HG03159 (cell line): Measurements from ENCODE around the gene TMCC1.
"Not testable (repeated sequence)": the region's sequence is repeated elsewhere in the genome, so short reads cannot be mapped to it uniquely, and the experiment has no call there.

ENCODE experiments used
- ATAC-seq: cut with Tn5 transposase; IDR thresholded peaks from one replicate; pipeline ENCODE4 v1.9.1; 2021; ENCODE audit warnings: mild to moderate bottlenecking, moderate library complexity; ENCODE audit not compliant: unreplicated experiment

TMCC1 gene

DNA sequence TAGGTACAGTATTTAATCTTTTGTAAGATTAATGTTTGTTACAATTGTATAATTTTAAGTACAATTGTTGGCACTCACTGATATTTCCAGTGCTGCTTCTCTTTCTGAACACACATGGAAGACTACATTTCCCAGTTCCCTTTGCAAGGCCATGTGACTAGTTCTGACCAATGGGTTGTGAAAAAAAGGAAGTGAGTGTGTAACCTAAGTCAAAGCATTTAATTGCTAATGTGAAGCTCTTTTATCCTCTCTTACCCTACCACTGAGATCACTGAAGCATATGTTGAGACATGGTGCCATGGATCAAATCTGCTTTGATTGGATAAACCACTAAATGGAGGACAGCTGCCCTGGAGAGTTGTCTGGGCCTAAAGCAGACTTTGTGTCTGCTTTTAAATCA is 203.1 kb downstream of the TMCC1 start:
- ATAC-seq = peak; percentile 86

GRCh38 chr3:129689036-129689435 is 204.5 kb downstream of the TMCC1 start:
- ATAC-seq = no peak

- ATAC-seq = no peak
Measured at GRCh38 chr3:129688271-129688895, 205.1 kb downstream of the TMCC1 start.

DNA sequence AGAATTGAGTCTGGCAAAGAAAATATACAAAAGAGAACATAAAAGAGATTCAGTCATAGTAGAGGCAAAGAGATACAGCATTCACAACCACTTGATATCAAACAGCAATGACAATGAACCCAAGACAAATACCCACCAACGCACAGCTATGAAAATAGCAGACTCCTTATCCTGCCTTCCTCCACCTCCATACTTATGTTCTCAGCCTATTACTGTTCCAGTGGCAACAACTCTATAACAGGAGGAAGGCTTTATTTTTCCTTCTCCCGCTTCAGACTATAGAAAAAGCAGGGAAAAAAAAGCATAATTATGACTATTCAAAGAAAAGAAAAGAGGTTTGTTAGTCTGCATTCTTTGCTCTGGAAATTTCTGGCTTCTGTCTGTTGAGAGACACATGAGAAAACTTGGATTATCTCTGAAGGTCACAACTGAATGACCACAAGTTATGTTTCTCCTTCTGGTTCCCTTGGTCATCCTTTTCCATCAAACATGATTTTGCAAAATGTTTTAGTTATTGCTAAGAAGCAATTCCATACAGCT is 205.9 kb downstream of the TMCC1 start:
- ATAC-seq = no peak

- ATAC-seq = no peak
Measured at GRCh38 chr3:129686941-129687340, 206.6 kb downstream of the TMCC1 start.

DNA sequence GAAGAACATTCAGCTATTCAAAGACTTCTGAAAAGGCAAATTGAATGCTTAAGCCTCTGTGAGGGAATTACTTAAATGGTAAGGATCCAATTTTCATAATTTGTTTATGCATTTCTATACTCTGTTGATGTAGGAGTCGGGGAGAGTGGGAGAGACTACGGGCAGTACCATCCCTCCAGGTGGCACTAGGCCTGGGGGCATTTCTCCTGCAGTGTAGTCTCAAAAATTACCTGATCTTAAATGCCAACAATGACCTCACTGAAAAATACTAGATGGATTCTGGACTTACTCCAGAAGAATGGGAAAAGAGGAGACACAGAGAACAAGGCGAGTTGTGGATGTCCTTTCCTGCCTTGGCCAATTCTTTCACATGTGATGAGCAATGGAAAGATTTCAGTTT is 209.2 kb downstream of the TMCC1 start:
- ATAC-seq = no peak

DNA sequence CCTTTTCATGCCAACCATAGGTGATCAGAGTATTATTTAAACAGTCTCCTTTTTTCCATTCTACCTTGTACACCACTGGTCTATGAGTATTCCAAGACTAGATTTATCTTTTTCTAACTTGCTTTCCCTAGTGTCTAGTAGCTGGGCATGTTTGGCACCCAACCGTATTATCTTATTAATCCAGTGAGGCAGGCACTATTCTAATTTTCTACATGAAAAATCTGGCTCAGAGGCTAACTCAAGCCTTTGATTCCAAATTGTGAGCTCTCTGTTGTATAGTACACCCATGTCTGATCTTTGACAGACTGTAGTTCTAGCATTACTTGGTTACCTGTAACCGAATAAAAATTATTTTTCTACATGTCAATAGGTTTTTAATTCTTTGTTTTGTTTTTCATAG is 210.3 kb downstream of the TMCC1 start:
- ATAC-seq = no peak

DNA sequence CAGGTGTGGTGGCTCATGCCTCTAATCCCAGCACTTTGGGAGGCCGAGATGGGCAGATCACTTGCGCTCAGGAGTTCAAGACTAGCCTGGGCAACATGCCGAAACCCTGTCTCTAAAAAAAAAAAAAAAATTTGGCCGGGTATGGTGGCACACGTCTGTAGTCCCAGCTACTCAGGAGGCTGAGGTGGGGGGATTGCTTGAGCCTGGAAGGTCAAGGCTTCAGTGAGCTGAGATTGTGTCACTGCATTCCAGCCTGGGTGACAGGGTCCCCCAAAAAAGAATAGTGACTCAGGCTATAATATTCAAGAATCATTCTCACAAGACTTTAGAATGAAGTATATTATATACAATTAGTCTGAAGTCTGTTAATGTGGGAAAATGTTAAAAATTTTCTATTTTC is 216.5 kb downstream of the TMCC1 start:
- ATAC-seq = no peak

GRCh38 chr3:129674798-129675123 is 218.8 kb downstream of the TMCC1 start:
- not testable (repeated sequence) for ATAC-seq

- no peak for ATAC-seq
Measured at GRCh38 chr3:129673897-129674797, 219.4 kb downstream of the TMCC1 start.

- ATAC-seq = no peak
Measured at GRCh38 chr3:129673012-129673411, 220.5 kb downstream of the TMCC1 start.

- no peak for ATAC-seq
Measured at GRCh38 chr3:129672412-129672811, 221.1 kb downstream of the TMCC1 start.

- ATAC-seq = no peak
Measured at GRCh38 chr3:129665024-129665768, 228.3 kb downstream of the TMCC1 start.

DNA sequence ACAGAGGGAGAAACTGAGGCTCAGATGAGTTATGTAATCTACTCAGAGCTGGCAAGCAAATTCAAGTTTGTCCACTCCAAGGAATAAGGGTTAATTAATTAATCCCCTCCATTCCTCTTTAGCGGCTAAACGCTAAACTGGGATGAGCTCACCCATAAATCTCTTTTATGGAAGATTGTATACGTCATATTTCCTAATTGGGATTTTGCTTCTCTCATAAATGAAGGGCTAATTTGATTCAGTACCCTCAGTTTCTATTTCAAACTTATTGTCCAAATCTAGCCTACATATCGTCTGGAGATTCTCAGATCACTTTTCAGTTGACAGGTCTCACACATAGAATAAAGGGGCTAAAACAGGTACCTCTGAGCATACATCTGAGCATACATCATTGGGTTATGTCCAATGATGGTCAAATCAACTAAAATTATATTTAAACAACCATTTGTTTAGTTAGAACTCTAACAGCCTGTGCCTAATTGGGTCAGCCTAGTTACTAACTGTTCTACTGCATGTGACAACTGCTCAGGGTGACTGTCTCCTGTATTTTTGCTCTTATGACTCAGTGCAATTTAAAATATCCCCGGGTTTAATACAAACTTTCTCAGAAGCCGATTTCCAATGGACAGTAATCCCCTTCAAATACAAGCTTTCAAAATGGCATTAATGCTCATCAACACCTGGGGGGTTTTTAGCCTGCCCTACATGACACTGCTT is 229.4 kb downstream of the TMCC1 start:
- ATAC-seq = no peak

- no peak for ATAC-seq
Measured at GRCh38 chr3:129663045-129663446, 230.5 kb downstream of the TMCC1 start.

DNA sequence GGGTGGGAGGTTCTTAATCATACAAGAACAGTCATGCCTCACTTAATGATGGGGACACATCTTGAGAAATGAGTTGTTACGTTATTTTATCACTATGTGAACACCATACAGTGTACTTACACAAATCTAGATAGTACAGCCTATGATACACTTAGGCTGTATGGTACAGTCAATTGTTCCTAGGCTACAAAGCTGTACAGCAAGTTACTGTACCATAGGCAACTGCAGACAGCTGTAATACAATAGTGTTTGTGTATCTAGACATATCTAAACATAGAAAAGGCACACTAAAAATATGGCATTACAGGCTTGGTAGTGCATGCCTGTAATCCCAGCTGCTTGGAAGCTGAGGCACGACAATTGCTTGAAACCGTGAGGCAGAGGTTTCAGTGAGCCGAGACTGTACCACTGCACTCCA is 231.3 kb downstream of the TMCC1 start:
- no peak for ATAC-seq

DNA sequence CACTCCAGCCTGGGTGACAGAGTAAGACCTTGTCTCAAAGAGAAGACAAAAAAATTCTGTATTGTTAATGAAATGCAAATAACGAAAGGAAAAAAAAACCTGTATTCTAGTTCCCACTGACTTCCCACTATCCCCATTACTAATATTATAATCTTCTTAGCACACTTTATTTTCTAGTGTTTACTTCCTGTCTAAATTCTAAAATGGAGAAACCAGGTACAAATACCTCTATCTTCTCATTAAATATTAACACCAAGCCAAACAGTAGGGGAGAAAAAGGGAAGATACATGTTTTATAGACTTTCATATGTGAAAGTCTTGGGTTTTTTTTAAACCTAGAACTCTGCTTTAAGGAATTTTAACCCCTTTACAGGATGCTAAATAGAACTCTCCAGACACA is 231.7 kb downstream of the TMCC1 start:
- no peak for ATAC-seq

DNA sequence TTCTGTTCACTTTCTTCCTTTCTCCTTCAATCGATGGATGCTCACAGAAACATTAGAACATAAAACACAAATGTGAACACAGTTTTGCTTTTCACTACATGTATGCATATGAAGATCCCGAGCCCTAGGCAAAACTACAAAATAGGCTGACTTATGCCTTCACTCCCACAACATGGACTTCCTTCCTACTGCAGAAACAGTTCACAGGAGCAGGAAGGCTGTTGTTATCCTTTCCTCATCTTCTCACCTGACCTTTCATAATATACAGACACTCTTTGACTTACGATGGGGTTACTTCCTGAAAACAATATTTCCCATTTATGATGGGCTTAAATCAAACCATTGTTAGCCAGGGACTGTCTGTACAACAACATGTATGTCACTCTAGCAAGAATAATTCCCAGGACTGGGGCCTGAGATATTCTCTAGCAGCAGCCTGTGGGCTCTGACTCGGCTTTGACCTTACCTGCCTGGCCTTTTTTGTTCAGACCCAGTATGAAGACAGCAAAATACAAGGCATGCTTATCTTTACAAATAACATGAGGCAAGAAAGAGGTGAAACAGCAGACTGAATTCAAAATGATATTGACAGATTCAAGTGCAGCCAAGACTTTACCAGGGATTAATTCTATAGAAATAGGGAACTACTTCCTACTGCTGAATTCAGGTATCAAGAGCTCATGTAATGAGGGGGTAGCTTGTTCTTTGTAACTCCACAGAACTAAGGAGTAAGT is 235.2 kb downstream of the TMCC1 start:
- no peak for ATAC-seq

DNA sequence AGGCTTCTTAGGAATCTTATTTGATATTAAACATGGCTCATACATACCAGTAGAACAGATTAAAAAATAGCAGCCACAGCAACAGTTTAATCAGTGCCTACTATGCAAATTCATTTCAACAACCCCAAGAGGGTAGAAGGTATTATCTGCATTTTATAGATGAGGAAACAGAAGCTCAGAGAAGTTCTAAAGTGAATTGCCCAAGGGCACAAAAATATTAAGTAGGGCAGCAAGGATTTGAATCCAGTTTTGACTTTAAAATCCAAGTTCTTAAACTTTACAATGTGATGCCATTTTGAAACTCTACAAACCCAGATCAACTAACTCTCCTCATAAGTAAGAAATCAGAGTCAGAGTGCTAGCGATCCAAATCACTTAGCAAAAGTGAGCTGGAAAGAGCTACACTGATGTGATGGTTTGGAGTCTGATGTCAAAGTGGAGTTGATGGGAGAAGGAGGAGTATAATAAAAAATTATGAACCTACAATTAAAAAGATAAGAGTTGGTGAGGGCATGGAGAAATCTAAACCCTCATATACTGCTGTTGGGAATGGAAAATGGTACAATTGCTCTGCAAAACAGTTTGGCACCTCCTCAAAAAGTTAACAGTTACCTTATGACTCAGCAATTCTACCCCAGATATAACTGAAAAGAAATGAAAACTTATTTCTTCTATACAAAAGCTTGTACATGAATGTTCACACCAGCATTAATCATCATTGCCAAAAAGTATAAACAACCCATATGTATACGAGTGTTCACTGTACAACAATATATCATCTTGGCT is 236.1 kb downstream of the TMCC1 start:
- ATAC-seq = no peak
